HCT116 (cell line): ENCODE results near the gene SKI. TPM values are rescaled to one million over a fixed set of nuclear protein-coding genes. Genes with fewer than 3 reads are reported as not detected.

Experiments used
- ATAC-seq: fragments of 200-7000 bp; cut with Tn5 transposase; 2 replicates; pipeline ENCODE4 v1.9.1; 2020; ENCODE audit warnings: mild to moderate bottlenecking, moderate library complexity
- BruUV-seq: library from RNA; stranded (reverse); fragments of 400-500 nt; replicated peaks from 2 replicates; lab custom pipeline; 2021; lab: Mats Ljungman, UMichigan
- CTCF ChIA-PET: fragments of 300-600 bp; sonication (Branson Sonifier 250); formaldehyde crosslinking; loops from one replicate; lab custom pipeline; 2021; ENCODE audit warnings: antibody characterized with exemption; lab: Charles Lee
- POLR2A ChIA-PET: fragments of 300-600, 350-600 bp; sonication (Branson Sonifier 250); formaldehyde crosslinking; loops from one replicate; lab custom pipeline; 2021; ENCODE audit warnings: antibody characterized with exemption; lab: Charles Lee
- RAD21 ChIA-PET, 2 experiments: fragments of 300-600 bp; sonication (Branson Sonifier 250); formaldehyde crosslinking; loops; one replicate each; lab custom pipeline; 2023; ENCODE audit warnings: low total read pairs in 2 of 2; ENCODE audit not compliant: uncharacterized antibody in 2 of 2, unreplicated experiment in 2 of 2, low non-redundant PET in 1 of 2; lab: Charles Lee
- DNase-seq: peaks from one replicate; pipeline ENCODE4 v3.0.0-alpha.2; 2010; ENCODE audit warnings: low read depth, low spot score
- H2AFZ ChIP-seq: fragments of 200-600 bp; shearing (Covaris generic), sonication (generic); 2 replicates; pipeline ENCODE4 v1.6.1; 2017; ENCODE audit warnings: low read depth, mixed run types, mixed read lengths, antibody characterized with exemption, low read length; ENCODE audit not compliant: poor library complexity, severe bottlenecking
- H3K27ac ChIP-seq: 2 replicates; pipeline ENCODE4 v1.5.1; 2012; ENCODE audit warnings: low read depth, low read length
- H3K27me3 ChIP-seq: fragments of 200-600 bp; sonication (generic); 2 replicates; pipeline ENCODE4 v1.6.1; 2016; ENCODE audit warnings: mixed run types, low read length, mixed read lengths; ENCODE audit not compliant: insufficient read depth
- H3K36me3 ChIP-seq, 2 experiments: fragments of 200-500 bp in 1 of 2; fragments of 200-600 bp in 1 of 2; sonication (Bioruptor generic) in 1 of 2; sonication (generic) in 1 of 2; 2 replicates each; pipeline versions ENCODE4 v1.5.1 to v1.6.1; 2014 to 2016; ENCODE audit warnings: low read length in 2 of 2, inconsistent platforms in 1 of 2, mixed read lengths in 1 of 2, mixed run types in 1 of 2; ENCODE audit not compliant: insufficient read depth in 2 of 2, control insufficient read depth in 1 of 2
- H3K4me1 ChIP-seq, 2 experiments: fragments of 200-600 bp in 1 of 2; sonication (generic) in 1 of 2; 2 replicates each; pipeline versions ENCODE4 v1.5.1 to v1.6.1; 2012 to 2017; ENCODE audit warnings: low read length in 2 of 2, inconsistent platforms in 1 of 2, mild to moderate bottlenecking in 1 of 2, mixed read lengths in 1 of 2, mixed run types in 1 of 2, moderate library complexity in 1 of 2; ENCODE audit not compliant: insufficient read depth in 2 of 2, control insufficient read depth in 1 of 2
- H3K4me2 ChIP-seq: fragments of 200-600 bp; sonication (generic); 2 replicates; pipeline ENCODE4 v1.6.1; 2017; ENCODE audit warnings: mixed run types, low read length, mixed read lengths
- H3K4me3 ChIP-seq, 2 experiments: fragments of 200-600 bp in 1 of 2; sonication (generic) in 1 of 2; replicated peaks in 1 of 2; 2 replicates each; pipeline ENCODE4 v1.5.1; 2011 to 2016; ENCODE audit warnings: low read length in 2 of 2, control low read depth in 1 of 2, low read depth in 1 of 2, mild to moderate bottlenecking in 1 of 2, mixed read lengths in 1 of 2, mixed run types in 1 of 2
- H3K79me2 ChIP-seq: fragments of 200-600 bp; sonication (generic); 2 replicates; pipeline ENCODE4 v1.6.1; 2017; ENCODE audit warnings: mild to moderate bottlenecking, mixed run types, low read length, moderate library complexity, mixed read lengths; ENCODE audit not compliant: insufficient read depth
- H3K9ac ChIP-seq: fragments of 200-600 bp; sonication (generic); 2 replicates; pipeline ENCODE4 v1.6.1; 2016; ENCODE audit warnings: low read length, mixed read lengths
- H3K9me2 ChIP-seq: fragments of 200-600 bp; sonication (generic), shearing (Covaris generic); 2 replicates; pipeline ENCODE4 v1.6.1; 2017; ENCODE audit warnings: mixed run types, mild to moderate bottlenecking, moderate library complexity; ENCODE audit not compliant: insufficient read depth
- H3K9me3 ChIP-seq, 2 experiments: fragments of 200-500 bp in 1 of 2; fragments of 200-600 bp in 1 of 2; sonication (Bioruptor generic) in 1 of 2; sonication (generic) in 1 of 2; 2 replicates each; pipeline ENCODE4 v1.6.1; 2014 to 2017; ENCODE audit warnings: low read length in 2 of 2, mixed read lengths in 2 of 2, inconsistent platforms in 1 of 2, low read depth in 1 of 2, mild to moderate bottlenecking in 1 of 2, mixed run types in 1 of 2, moderate library complexity in 1 of 2; ENCODE audit not compliant: control insufficient read depth in 1 of 2, insufficient read depth in 1 of 2
- H4K20me1 ChIP-seq: fragments of 200-600 bp; sonication (generic), shearing (Covaris generic); 2 replicates; pipeline ENCODE4 v1.6.1; 2017; ENCODE audit warnings: mixed run types, mild to moderate bottlenecking, moderate library complexity; ENCODE audit not compliant: insufficient read depth
- CBX3 ChIP-seq: IDR thresholded peaks from 2 replicates; pipeline ENCODE4 v1.6.1; 2012; ENCODE audit warnings: low read depth
- CEBPB ChIP-seq: IDR thresholded peaks from 2 replicates; pipeline ENCODE4 v1.6.1; 2012; ENCODE audit warnings: low read depth
- EGR1 ChIP-seq: IDR thresholded peaks from 2 replicates; pipeline ENCODE4 v1.6.1; 2012; ENCODE audit warnings: low read depth
- ELF1 ChIP-seq: IDR thresholded peaks from 2 replicates; pipeline ENCODE4 v1.6.1; 2012; ENCODE audit warnings: low read depth, borderline replicate concordance
- EZH2 ChIP-seq: fragments of 200-600 bp; sonication (generic); IDR thresholded peaks from 2 replicates; pipeline ENCODE4 v1.6.1; 2017; ENCODE audit warnings: antibody characterized with exemption, mixed run types
- EZH2phosphoT487 ChIP-seq: fragments of 200-600 bp; IDR thresholded peaks from 2 replicates; pipeline ENCODE4 v1.6.1; 2018; ENCODE audit warnings: antibody characterized with exemption, borderline replicate concordance
- FOSL1 ChIP-seq: IDR thresholded peaks from 2 replicates; pipeline ENCODE4 v1.6.1; 2012; ENCODE audit warnings: low read depth
- JUND ChIP-seq: IDR thresholded peaks from 2 replicates; pipeline ENCODE4 v1.6.1; 2012
- POLR2A ChIP-seq: IDR thresholded peaks from 2 replicates; pipeline ENCODE4 v1.7.0; 2011; ENCODE audit warnings: borderline replicate concordance; ENCODE audit not compliant: insufficient read depth, insufficient read length; ENCODE audit errors: extremely low read depth
- POLR2AphosphoS5 ChIP-seq: IDR thresholded peaks from 2 replicates; pipeline ENCODE4 v1.6.1; 2011; ENCODE audit warnings: mild to moderate bottlenecking, low read depth, low read length, moderate library complexity
- RAD21 ChIP-seq: IDR thresholded peaks from 2 replicates; pipeline ENCODE4 v1.6.1; 2012; ENCODE audit warnings: low read depth, mild to moderate bottlenecking
- SIN3A ChIP-seq: IDR thresholded peaks from 2 replicates; pipeline ENCODE4 v1.6.1; 2012; ENCODE audit warnings: low read depth
- SP1 ChIP-seq: IDR thresholded peaks from 2 replicates; pipeline ENCODE4 v1.6.1; 2012; ENCODE audit warnings: low read depth
- TCF7L2 ChIP-seq: IDR thresholded peaks from 2 replicates; pipeline ENCODE4 v1.7.0; 2011; ENCODE audit warnings: borderline replicate concordance, inconsistent platforms; ENCODE audit not compliant: insufficient read depth, insufficient read length; ENCODE audit errors: extremely low read depth
- ZNF274 ChIP-seq: fragments of 200-500 bp; sonication (Bioruptor generic); IDR thresholded peaks from 2 replicates; pipeline ENCODE4 v1.6.1; 2014; ENCODE audit warnings: mild to moderate bottlenecking, low read depth, low read length, inconsistent platforms
- intact Hi-C: fragments of 100-400 bp; cut with micrococcal nuclease; formaldehyde crosslinking; loops from 2 replicates; pipeline ENCODE4 v1.10.0; 2022
- total RNA-seq: library from RNA; stranded (reverse); gene quantifications from one replicate; pipeline ENCODE4 v1.2.1, GENCODE V29; 2021; ENCODE audit not compliant: unreplicated experiment
- TF ChIP-seq, protein P1 (sequence below), 3 experiments: fragments of 200-600 bp in 1 of 3; sonication (generic) in 1 of 3; IDR thresholded peaks in 2 of 3; conservative IDR thresholded peaks in 1 of 3; 2 replicates each; pipeline ENCODE4 v1.5.1; 2012 to 2017; ENCODE audit warnings: low read depth in 2 of 3, low read length in 2 of 3, antibody characterized with exemption in 1 of 3, borderline replicate concordance in 1 of 3, control low read depth in 1 of 3, mild to moderate bottlenecking in 1 of 3, mixed read lengths in 1 of 3, mixed run types in 1 of 3, moderate library complexity in 1 of 3; ENCODE audit not compliant: insufficient read depth in 1 of 3
- TF ChIP-seq, protein P2 (sequence below): IDR thresholded peaks from 2 replicates; pipeline ENCODE4 v1.6.1; 2012; ENCODE audit warnings: low read depth
- TF ChIP-seq, protein P3 (sequence below): IDR thresholded peaks from 2 replicates; pipeline ENCODE4 v1.6.1; 2011; ENCODE audit warnings: mild to moderate bottlenecking, low read length, moderate library complexity; ENCODE audit not compliant: insufficient replicate concordance; ENCODE audit errors: extremely low read depth
- TF ChIP-seq, protein P4 (sequence below): IDR thresholded peaks from 2 replicates; pipeline ENCODE4 v1.6.1; 2012
- TF ChIP-seq, protein P5 (sequence below): IDR thresholded peaks from 2 replicates; pipeline ENCODE4 v1.6.1; 2012

SKI gene
- total RNA-seq, 1 experiment from 2014 or later = 56.2 TPM

DNA sequence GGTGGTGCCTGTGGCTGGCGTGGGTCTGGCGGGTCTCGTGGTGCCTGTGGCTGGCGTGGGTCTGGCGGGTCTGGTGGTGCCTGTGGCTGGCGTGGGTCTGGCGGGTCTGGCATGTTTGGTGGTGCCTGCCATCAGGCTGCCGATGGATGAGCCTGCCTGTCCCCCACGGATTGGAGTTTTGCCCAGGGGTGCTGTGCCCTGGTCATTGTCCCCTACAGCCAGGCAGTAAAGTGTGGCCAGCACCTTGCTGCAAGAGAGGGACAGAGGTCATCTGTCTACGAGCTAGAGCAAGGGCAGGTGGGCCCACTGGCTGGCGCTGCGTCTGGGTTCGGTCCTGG is 41.8 kb downstream of the SKI start:
- Histone ChIP-seq H2AFZ (no peak overlapping the region), H3K27me3 (no peaks in the 10 kb centered on the region), H3K79me2 (peaks cover 99% of the 10 kb centered on the region), H3K27ac (no peak overlapping the region; the same call in 1 of the 2 replicates)
- intact Hi-C loops = no loop called here
- ATAC-seq (no peak), DNase-seq (no peak)
- POLR2A ChIA-PET = no interaction called here
- RAD21 ChIA-PET = no interaction called here
- TF ChIP-seq EZH2 = no peak
- no peak for TF ChIP-seq ELF1
- TF ChIP-seq, protein P1, sequence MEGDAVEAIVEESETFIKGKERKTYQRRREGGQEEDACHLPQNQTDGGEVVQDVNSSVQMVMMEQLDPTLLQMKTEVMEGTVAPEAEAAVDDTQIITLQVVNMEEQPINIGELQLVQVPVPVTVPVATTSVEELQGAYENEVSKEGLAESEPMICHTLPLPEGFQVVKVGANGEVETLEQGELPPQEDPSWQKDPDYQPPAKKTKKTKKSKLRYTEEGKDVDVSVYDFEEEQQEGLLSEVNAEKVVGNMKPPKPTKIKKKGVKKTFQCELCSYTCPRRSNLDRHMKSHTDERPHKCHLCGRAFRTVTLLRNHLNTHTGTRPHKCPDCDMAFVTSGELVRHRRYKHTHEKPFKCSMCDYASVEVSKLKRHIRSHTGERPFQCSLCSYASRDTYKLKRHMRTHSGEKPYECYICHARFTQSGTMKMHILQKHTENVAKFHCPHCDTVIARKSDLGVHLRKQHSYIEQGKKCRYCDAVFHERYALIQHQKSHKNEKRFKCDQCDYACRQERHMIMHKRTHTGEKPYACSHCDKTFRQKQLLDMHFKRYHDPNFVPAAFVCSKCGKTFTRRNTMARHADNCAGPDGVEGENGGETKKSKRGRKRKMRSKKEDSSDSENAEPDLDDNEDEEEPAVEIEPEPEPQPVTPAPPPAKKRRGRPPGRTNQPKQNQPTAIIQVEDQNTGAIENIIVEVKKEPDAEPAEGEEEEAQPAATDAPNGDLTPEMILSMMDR (IDR thresholded peaks at IDR 0.05 in 2 of 3, conservative IDR thresholded peaks at IDR 0.05 in 1 of 3; ENCODE audit: borderline replicate concordance in 1 of 3, insufficient read depth in 1 of 3, low read depth in 2 of 3, low read length in 2 of 3) = no peak
- no peak for TF ChIP-seq JUND
- no peak for TF ChIP-seq ZNF274
- TF ChIP-seq, protein P2, sequence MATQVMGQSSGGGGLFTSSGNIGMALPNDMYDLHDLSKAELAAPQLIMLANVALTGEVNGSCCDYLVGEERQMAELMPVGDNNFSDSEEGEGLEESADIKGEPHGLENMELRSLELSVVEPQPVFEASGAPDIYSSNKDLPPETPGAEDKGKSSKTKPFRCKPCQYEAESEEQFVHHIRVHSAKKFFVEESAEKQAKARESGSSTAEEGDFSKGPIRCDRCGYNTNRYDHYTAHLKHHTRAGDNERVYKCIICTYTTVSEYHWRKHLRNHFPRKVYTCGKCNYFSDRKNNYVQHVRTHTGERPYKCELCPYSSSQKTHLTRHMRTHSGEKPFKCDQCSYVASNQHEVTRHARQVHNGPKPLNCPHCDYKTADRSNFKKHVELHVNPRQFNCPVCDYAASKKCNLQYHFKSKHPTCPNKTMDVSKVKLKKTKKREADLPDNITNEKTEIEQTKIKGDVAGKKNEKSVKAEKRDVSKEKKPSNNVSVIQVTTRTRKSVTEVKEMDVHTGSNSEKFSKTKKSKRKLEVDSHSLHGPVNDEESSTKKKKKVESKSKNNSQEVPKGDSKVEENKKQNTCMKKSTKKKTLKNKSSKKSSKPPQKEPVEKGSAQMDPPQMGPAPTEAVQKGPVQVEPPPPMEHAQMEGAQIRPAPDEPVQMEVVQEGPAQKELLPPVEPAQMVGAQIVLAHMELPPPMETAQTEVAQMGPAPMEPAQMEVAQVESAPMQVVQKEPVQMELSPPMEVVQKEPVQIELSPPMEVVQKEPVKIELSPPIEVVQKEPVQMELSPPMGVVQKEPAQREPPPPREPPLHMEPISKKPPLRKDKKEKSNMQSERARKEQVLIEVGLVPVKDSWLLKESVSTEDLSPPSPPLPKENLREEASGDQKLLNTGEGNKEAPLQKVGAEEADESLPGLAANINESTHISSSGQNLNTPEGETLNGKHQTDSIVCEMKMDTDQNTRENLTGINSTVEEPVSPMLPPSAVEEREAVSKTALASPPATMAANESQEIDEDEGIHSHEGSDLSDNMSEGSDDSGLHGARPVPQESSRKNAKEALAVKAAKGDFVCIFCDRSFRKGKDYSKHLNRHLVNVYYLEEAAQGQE = no peak
- TF ChIP-seq, protein P3, sequence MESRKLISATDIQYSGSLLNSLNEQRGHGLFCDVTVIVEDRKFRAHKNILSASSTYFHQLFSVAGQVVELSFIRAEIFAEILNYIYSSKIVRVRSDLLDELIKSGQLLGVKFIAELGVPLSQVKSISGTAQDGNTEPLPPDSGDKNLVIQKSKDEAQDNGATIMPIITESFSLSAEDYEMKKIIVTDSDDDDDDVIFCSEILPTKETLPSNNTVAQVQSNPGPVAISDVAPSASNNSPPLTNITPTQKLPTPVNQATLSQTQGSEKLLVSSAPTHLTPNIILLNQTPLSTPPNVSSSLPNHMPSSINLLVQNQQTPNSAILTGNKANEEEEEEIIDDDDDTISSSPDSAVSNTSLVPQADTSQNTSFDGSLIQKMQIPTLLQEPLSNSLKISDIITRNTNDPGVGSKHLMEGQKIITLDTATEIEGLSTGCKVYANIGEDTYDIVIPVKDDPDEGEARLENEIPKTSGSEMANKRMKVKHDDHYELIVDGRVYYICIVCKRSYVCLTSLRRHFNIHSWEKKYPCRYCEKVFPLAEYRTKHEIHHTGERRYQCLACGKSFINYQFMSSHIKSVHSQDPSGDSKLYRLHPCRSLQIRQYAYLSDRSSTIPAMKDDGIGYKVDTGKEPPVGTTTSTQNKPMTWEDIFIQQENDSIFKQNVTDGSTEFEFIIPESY = no peak
- no peak for TF ChIP-seq FOSL1
- TF ChIP-seq CBX3 = no peak
- no peak for TF ChIP-seq TCF7L2
- TF ChIP-seq POLR2AphosphoS5 = no peak
- TF ChIP-seq, protein P4, sequence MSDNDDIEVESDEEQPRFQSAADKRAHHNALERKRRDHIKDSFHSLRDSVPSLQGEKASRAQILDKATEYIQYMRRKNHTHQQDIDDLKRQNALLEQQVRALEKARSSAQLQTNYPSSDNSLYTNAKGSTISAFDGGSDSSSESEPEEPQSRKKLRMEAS = no peak
- TF ChIP-seq POLR2A = no peak
- TF ChIP-seq CEBPB = no peak
- TF ChIP-seq RAD21 = no peak
- TF ChIP-seq EZH2phosphoT487 = no peak
- TF ChIP-seq, protein P5, sequence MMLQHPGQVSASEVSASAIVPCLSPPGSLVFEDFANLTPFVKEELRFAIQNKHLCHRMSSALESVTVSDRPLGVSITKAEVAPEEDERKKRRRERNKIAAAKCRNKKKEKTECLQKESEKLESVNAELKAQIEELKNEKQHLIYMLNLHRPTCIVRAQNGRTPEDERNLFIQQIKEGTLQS = no peak
- no peak for TF ChIP-seq SP1
- no peak for TF ChIP-seq SIN3A
- no peak for TF ChIP-seq EGR1
- TF ChIP-seq, all 23 proteins: peak for 0
- Histone ChIP-seq H4K20me1 (0 out of 2 replicates have a peak, but pooled peaks cover 4% of the 10 kb centered on the region), H3K9me2 (no peaks in the 10 kb centered on the region), H3K4me3 (no peak overlapping the region), H3K9ac (no peak overlapping the region), H3K4me2 (no peak overlapping the region), H3K36me3 (no peaks in the 10 kb centered on the region; a peak in 1 of 4 replicates), H3K4me1 (peaks cover 0 to 9% of the 10 kb centered on the region in 2 experiments; a peak in 1 of 4 replicates), H3K9me3 (no peaks in the 10 kb centered on the region)
- CTCF ChIA-PET = no interaction called here
- no TSS peak for BruUV-seq
